ENCODE results near the gene WDR38.

Gene WDR38

DNA sequence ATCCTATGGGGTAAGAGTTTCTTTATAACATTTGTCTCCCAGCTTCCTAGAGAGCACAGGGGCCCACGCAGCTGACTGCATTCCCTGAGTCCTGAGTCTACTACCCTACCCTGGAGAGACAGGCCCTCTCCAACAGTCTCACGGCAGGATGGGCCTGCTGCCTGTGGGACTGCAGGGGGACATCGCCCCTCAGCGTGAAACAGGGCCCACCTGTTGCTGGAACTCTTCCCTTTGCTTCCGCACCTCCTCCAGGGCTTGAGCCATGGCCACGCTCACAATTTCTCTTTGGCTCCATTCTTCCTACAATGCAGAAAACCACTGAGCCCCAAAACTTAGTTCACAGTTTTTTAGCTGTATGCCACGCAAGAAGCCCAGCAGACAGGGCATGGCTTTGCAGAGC, 36.9 kb downstream of the WDR38 start:
- DNase-seq, result no peak
- no peak for TF ChIP-seq GATA1 (IDR thresholded peaks at IDR 0.05; ENCODE audit: low read depth, low read length)
- TF ChIP-seq POLR2A (IDR thresholded peaks at IDR 0.05; ENCODE audit: low read length), result no peak

DNA sequence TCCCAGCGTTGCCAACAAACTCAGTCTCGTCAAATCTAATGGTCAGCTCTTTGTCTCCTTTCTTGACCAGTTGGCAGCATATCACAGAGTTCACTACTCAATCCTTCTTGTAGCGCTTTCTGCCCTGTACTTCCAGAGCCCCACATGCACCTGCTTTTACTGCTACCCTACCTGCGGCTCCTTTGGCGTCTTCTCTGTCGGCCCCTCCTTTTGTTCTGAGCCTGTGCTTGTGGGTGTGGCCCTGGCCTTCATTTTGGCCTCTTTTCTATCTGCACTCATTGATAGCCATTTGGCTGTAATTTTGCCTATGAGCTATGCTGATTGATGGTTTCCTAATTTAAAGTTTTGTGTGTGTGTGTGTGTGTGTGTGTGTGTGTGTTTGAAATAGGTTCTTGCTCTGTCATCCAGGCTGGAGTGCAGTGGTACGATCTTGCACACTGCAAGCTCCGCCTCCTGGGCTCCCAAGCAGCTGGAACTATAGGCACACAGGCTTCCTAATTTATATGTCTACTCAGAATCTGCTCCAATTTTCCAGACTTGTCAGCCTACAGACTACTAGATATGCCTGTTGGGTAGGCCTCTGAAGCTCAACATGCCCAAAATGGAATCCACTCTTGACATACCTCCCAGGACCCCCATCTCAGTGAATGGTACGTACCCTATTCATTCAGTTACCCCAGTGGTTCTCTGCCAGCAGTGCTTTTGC, 40.9 kb downstream of the WDR38 start:
- DNase-seq, result no peak
- TF ChIP-seq GATA1 (IDR thresholded peaks at IDR 0.05; ENCODE audit: low read depth, low read length) (no peak), POLR2A (IDR thresholded peaks at IDR 0.05; ENCODE audit: low read length) (no peak)

DNA sequence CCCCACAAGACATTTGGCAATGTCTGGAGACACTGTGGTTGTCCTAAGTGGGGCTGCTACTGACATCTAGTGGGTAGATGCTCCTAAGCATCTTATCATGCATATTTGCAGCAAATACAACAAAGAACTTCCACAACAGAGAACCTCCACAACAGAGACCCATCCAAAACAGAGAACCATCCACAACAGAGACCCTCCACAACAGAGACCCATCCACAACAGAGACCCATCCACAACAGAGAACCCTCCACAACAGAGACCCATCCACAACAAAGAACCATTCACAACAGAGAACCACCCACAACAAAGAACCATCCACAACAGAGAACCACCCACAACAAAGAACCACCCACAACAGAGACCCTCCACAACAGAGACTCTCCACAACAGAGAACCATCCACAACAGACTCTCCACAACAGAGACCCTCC, 41.5 kb downstream of the WDR38 start:
- no peak for TF ChIP-seq POLR2A (IDR thresholded peaks at IDR 0.05; ENCODE audit: low read length)
- TF ChIP-seq GATA1 (IDR thresholded peaks at IDR 0.05; ENCODE audit: low read depth, low read length), result no peak
- peak; percentile 48 to 57 for DNase-seq

DNA sequence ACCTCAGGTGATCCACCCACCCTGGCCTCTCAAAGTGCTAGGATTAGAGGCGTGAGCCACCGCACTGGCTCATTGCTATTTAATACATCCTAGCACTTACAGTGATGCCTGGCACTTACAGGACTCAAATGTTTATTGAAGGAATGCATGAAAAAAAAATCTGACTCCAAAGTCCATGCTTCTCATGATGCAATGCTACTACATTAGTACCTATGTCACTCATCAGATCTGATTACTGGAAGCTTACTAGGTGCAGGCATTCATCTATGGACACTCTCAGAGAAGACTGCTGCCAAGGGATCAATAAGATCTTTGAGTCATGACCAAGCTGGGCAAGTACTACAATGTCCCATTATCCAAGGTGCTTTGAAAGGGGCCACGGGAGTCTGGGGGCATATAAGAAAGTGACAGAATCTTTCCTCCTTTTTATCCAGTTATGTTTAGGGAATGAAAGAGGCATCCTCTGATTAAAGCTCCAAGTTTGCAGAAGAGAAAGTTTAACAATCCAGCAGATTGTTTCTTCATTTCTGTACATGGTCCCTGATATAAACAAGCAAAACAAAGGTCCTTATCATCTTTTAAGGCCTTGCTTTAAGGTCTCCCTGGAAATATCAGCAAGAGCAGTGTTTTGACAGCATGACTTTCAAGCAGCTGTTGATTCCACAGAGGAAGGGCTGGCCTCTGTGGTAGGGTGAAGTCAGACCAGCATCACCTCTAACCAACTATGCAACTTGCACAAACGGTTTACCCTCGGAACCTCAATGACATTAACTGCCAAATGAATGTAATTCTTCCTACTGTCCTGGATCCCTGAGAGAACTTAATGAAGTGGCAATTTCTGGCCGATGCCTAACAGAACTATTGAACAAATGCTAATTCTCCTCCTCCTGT, 44.6 kb downstream of the WDR38 start:
- TF ChIP-seq POLR2A (IDR thresholded peaks at IDR 0.05; ENCODE audit: low read length), result no peak
- TF ChIP-seq GATA1 (IDR thresholded peaks at IDR 0.05; ENCODE audit: low read depth, low read length), result no peak

DNA sequence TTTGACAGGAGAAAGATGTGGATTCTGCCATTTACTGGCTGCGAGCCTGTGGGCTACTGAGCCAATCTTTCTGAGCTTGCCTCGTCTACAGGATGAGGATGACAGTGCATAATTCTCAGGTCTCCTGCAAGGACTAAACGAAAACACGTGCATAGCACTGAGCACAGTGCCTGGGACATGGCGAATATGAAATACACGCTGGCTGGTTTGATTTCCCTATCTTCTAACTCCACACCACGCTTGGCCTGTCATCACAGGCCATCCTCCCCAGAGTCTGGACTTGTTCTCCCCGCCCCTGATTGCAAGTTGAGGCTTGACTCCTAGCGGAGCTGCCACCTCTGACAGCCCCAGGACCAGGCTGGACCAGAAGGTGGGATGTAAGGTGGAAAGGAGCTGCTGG, 46.6 kb downstream of the WDR38 start:
- no peak for TF ChIP-seq POLR2A (IDR thresholded peaks at IDR 0.05; ENCODE audit: low read length)
- no peak for TF ChIP-seq GATA1 (IDR thresholded peaks at IDR 0.05; ENCODE audit: low read depth, low read length)
- no peak for DNase-seq

More for the DNA sequence above, 44.6 kb downstream of the WDR38 start:
- DNase-seq, result no peak

DNA sequence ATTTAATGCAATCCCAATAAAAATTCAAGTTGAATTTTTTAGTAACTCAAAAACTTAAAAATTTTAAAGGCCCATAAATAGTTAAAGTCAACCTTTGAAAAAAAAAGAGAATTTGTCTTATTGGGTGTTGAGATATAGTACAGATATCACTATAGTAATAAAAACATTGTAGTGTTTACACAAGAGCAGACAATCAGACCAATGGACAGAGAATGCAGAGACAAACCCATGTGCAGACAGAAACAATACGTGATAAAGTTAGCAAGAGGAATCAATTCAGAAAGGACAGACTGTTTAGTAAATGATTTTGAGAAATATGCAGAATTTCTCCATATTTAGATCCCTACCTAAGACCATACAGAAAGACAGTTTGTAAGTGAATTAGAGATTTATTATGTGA, 53.7 kb downstream of the WDR38 start:
- TF ChIP-seq GATA1 (IDR thresholded peaks at IDR 0.05; ENCODE audit: low read depth, low read length) (no peak), POLR2A (IDR thresholded peaks at IDR 0.05; ENCODE audit: low read length) (no peak)
- DNase-seq, result no peak

All from erythroblast (primary cell).